LHCN-M2 (cell line): ENCODE measurements around the gene MANSC1. TPM values are rescaled to one million over a fixed set of nuclear protein-coding genes. Genes with fewer than 3 reads are reported as not detected.

Source experiments
- total RNA-seq: library from RNA; depleted of rRNA; stranded (reverse); fragments of >200 nt; gene quantifications from 2 replicates; pipeline ENCODE4 v1.2.3, GENCODE V29; 2014; rRNA removed

MANSC1 gene
- total RNA-seq, 1 experiment from 2014 or later = 0.23 TPM

Other genes with a start within 250 kb of the MANSC1 start
- gene LRP6, start 83.2 kb downstream of the MANSC1 start, total RNA-seq = 8.0 and 10.3 TPM in 2 replicates
- gene BORCS5, start 6.8 kb upstream of the MANSC1 start, total RNA-seq = 3.3 and 6.5 TPM in 2 replicates
- gene DUSP16, start 212.6 kb upstream of the MANSC1 start, total RNA-seq = 0.58 and 0.80 TPM in 2 replicates